Osteoblast (primary cell): ENCODE data around the gene AFDN. TPM values are rescaled to one million over a fixed set of nuclear protein-coding genes. Genes with fewer than 3 reads are reported as not detected.

Source experiments
- DNase-seq: peaks from one replicate; pipeline ENCODE4 v3.0.0; 2011; ENCODE audit warnings: low spot score, mixed read lengths; ENCODE audit not compliant: insufficient read length; ENCODE audit errors: missing footprints
- H2AFZ ChIP-seq: 2 replicates; pipeline ENCODE4 v1.6.0; 2011; ENCODE audit warnings: mild to moderate bottlenecking, low read length
- H3K27ac ChIP-seq: 2 replicates; pipeline ENCODE4 v1.5.1; 2011; ENCODE audit warnings: mild to moderate bottlenecking, low read depth, low read length, moderate library complexity
- H3K27me3 ChIP-seq: 2 replicates; pipeline ENCODE4 v1.6.0; 2012; ENCODE audit warnings: mild to moderate bottlenecking, control low read depth, inconsistent platforms, low read length, moderate library complexity; ENCODE audit not compliant: insufficient read depth
- H3K36me3 ChIP-seq: 2 replicates; pipeline ENCODE4 v1.5.1; 2011; ENCODE audit warnings: mild to moderate bottlenecking, low read length, control low read depth, moderate library complexity; ENCODE audit not compliant: insufficient read depth
- H3K4me1 ChIP-seq: 2 replicates; pipeline ENCODE4 v1.5.1; 2011; ENCODE audit warnings: mild to moderate bottlenecking, low read length, control low read depth, moderate library complexity; ENCODE audit not compliant: insufficient read depth
- H3K4me2 ChIP-seq: 2 replicates; pipeline ENCODE4 v1.6.0; 2011; ENCODE audit warnings: mild to moderate bottlenecking, low read length; ENCODE audit not compliant: insufficient read depth
- H3K4me3 ChIP-seq: fragments of 200-600 bp; sonication (generic); 3 replicates; pipeline ENCODE4 v1.5.1; 2012; ENCODE audit warnings: mild to moderate bottlenecking, low read length, inconsistent platforms; ENCODE audit not compliant: insufficient read depth
- H3K79me2 ChIP-seq: 2 replicates; pipeline ENCODE4 v1.6.0; 2012; ENCODE audit warnings: mild to moderate bottlenecking, low read length, control low read depth, inconsistent platforms; ENCODE audit not compliant: insufficient read depth
- H3K9me3 ChIP-seq: 2 replicates; pipeline ENCODE4 v1.5.1; 2011; ENCODE audit warnings: low read depth, low read length, control low read depth
- H4K20me1 ChIP-seq: 2 replicates; pipeline ENCODE4 v1.6.0; 2012; ENCODE audit warnings: mild to moderate bottlenecking, low read length, control low read depth; ENCODE audit not compliant: insufficient read depth
- CTCF ChIP-seq: IDR thresholded peaks from 2 replicates; pipeline ENCODE4 v1.5.1; 2011; ENCODE audit warnings: mild to moderate bottlenecking, low read depth, low read length, moderate library complexity; ENCODE audit errors: extremely low read depth
- total RNA-seq: library from RNA; depleted of rRNA; stranded (reverse); fragments of >200 nt; gene quantifications from 2 replicates; pipeline ENCODE4 v1.2.3, GENCODE V29; 2012

Gene AFDN
- total RNA-seq, 1 donor: 52.5 TPM

DNA sequence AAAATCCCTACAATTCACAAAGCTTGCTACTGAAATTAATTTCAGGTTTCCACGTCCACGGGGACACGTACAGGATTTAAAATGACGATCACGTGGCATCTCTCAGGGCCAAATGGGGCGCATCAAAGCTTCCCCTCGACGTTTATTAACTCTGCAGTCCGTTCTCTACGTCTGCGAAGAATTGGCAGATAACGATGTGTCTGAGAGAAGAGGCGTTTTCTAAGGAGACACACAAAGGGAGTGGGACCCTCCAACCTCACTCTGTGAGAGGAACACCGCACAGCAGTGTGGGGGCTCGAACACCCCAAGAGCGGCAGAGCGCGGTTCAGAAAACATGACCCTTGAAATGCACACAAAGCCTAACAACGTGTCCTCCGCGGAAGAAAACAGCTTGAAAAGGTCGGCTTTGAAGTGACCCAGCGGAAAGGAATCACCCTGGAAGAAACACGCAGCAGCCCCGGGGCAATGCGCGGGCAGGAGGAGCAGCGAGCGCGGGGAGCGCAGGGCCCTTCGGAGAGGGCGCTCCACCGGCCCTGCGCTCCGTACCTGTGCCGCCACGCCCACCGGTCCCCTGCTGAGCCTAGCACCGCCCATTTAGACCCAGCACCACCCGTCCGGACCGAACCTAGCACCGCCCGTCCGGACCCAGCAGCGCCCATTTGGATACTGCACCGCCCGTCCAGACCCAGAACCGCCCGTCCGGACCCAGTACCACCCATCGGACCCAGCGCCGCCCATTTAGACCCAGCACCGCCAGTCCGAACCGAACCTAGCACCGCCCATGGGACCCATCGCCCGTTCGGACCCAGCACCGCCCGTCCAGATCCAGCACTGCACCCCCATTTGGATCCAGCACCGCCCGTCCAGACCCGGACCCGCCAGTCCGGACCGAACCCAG lies 1.1 kb upstream of the AFDN start:
- peak overlapping the region; percentile 95 for H3K4me2 ChIP-seq
- H2AFZ ChIP-seq: peak overlapping the region; percentile 95
- peaks cover 18% of the 10 kb centered on the region for H3K4me1 ChIP-seq
- no peak overlapping the region for H3K27ac ChIP-seq
- no peaks in the 10 kb centered on the region for H3K27me3 ChIP-seq
- H3K4me3 ChIP-seq: peak overlapping the region; percentile 92
- no peak for TF ChIP-seq CTCF
- peak; percentile 94 for DNase-seq
- H3K9me3 ChIP-seq: no peaks in the 10 kb centered on the region
- peaks cover 9% of the 10 kb centered on the region for H4K20me1 ChIP-seq
- H3K79me2 ChIP-seq: peaks cover 26% of the 10 kb centered on the region
- H3K36me3 ChIP-seq: no peaks in the 10 kb centered on the region

DNA sequence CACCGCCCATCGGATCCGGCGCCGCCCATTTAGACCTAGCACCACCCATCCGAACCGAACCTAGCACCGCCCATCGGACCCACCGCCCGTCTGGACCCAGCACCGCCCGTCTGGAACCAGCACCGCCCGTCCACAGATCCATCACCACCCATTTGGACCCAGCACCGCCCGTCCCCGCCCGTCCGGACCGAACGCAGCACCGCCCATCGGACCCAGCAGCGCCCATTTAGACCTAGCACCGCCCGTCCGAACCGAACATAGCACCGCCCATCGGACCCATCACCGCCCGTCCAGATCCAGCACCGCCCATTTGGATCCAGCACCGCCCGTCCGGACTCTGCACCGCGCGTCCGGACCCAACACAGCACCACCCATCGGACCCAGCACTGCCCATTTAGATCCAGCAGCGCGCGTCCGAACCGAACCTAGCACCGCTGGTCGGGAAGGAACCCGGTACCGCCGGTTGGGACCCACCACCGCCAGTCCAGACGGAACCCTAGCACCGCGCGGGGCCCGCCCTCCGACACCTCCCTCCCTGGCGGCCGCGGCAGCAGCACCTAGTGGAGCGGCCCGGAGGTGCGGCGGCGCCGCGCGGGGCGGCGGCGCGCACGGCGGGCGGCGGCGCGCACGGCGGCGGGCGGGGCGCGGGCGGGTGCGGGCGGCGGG lies 348 bp upstream of the AFDN start:
- H3K4me2 ChIP-seq: peak overlapping the region; percentile 95
- peaks cover 33% of the 10 kb centered on the region for H3K79me2 ChIP-seq
- H4K20me1 ChIP-seq: peaks cover 10% of the 10 kb centered on the region
- peak; percentile 15 for TF ChIP-seq CTCF
- no peaks in the 10 kb centered on the region for H3K36me3 ChIP-seq
- H3K27me3 ChIP-seq: no peaks in the 10 kb centered on the region
- no peaks in the 10 kb centered on the region for H3K9me3 ChIP-seq
- peak overlapping the region; percentile 92 for H3K4me3 ChIP-seq
- DNase-seq: peak; percentile 99
- H3K4me1 ChIP-seq: peaks cover 18% of the 10 kb centered on the region
- H2AFZ ChIP-seq: peak overlapping the region; percentile 95
- no peak overlapping the region for H3K27ac ChIP-seq

GRCh38 chr6:167827583-167828324 lies 1.0 kb downstream of the AFDN start:
- Histone ChIP-seq H3K4me3 (peak overlapping the region; percentile 76), H2AFZ (peak overlapping the region; percentile 81), H3K27ac (no peak overlapping the region), H3K79me2 (peaks cover 46% of the 10 kb centered on the region), H3K9me3 (no peaks in the 10 kb centered on the region), H3K4me2 (peak overlapping the region; percentile 90), H3K36me3 (no peaks in the 10 kb centered on the region), H3K4me1 (peaks cover 18% of the 10 kb centered on the region), H4K20me1 (peaks cover 21% of the 10 kb centered on the region), H3K27me3 (no peaks in the 10 kb centered on the region)
- DNase-seq: peak; percentile 97
- no peak for TF ChIP-seq CTCF
